ENCODE data around the gene NFKBIZ.

The NFKBIZ gene

DNA sequence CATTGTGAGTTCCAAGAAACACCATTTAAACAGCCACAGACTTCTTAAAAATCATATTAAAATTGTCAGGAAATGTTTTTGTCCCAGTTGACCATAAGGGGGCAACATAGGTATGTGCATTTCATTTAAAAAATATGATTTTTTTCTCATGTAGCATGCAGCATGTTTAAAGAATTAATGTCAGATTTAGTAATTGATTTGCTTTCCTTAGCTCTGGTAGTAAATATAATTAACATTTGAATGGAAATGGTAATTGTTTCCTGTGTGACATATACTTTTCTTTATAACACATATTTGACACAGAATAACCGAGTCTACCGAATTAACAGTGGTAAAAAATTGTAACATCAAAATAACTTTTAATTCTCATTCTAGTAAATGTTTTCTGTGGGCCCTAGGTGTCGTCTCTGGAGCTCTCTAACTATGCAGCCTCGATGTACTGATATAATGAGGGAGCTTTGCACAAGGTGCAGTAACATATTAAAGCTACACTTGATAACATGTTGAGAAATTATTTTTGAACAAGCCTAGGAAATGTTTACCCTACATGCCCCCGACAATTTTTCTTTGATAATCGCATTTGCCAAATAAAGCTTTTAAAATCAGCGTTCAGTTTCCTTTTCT lies 35.4 kb upstream of the NFKBIZ start:
- in situ Hi-C loops (cut with MboI; ENCODE audit: low sequenced_read_pairs, unreplicated experiment), result loop anchor here (5.0 kb wide), 1 partner anchor 718 kb away; no protein-coding TSS in a partner anchor

DNA sequence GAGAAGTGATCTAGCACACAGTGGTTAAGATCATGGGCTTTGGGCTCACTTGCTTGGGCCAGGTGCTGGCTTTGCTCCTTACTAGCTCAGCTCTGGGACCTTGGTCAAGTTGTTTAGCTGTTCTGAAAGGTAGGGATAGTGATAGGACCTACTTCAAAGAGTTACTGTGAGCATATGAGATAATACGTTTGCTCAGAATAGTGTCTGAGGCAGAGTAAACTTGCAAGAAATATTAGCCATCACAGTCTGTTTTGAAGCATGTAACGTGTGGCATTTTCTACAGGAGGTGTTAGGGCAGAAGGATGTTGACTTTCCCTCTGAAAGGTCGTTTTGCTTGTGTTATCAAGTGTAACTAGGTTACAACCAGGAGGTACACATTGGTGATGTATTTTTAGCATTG lies 34.5 kb upstream of the NFKBIZ start:
- in situ Hi-C loops (cut with MboI; ENCODE audit: low sequenced_read_pairs, unreplicated experiment), result loop anchor here (5.0 kb wide), 1 partner anchor 717 kb away; no protein-coding TSS in a partner anchor
- DNase-seq (ENCODE audit: low spot score), result no peak
- TF ChIP-seq, protein P1, sequence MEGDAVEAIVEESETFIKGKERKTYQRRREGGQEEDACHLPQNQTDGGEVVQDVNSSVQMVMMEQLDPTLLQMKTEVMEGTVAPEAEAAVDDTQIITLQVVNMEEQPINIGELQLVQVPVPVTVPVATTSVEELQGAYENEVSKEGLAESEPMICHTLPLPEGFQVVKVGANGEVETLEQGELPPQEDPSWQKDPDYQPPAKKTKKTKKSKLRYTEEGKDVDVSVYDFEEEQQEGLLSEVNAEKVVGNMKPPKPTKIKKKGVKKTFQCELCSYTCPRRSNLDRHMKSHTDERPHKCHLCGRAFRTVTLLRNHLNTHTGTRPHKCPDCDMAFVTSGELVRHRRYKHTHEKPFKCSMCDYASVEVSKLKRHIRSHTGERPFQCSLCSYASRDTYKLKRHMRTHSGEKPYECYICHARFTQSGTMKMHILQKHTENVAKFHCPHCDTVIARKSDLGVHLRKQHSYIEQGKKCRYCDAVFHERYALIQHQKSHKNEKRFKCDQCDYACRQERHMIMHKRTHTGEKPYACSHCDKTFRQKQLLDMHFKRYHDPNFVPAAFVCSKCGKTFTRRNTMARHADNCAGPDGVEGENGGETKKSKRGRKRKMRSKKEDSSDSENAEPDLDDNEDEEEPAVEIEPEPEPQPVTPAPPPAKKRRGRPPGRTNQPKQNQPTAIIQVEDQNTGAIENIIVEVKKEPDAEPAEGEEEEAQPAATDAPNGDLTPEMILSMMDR (IDR thresholded peaks at IDR 0.05; ENCODE audit: borderline replicate concordance, control extremely low read depth, extremely low read depth, insufficient read depth, missing control alignments), result no peak

More for the DNA sequence above, 35.4 kb upstream of the NFKBIZ start:
- no peak for DNase-seq (ENCODE audit: low spot score)
- TF ChIP-seq, protein P1 (IDR thresholded peaks at IDR 0.05; ENCODE audit: borderline replicate concordance, control extremely low read depth, extremely low read depth, insufficient read depth, missing control alignments), result peak; percentile 17

DNA sequence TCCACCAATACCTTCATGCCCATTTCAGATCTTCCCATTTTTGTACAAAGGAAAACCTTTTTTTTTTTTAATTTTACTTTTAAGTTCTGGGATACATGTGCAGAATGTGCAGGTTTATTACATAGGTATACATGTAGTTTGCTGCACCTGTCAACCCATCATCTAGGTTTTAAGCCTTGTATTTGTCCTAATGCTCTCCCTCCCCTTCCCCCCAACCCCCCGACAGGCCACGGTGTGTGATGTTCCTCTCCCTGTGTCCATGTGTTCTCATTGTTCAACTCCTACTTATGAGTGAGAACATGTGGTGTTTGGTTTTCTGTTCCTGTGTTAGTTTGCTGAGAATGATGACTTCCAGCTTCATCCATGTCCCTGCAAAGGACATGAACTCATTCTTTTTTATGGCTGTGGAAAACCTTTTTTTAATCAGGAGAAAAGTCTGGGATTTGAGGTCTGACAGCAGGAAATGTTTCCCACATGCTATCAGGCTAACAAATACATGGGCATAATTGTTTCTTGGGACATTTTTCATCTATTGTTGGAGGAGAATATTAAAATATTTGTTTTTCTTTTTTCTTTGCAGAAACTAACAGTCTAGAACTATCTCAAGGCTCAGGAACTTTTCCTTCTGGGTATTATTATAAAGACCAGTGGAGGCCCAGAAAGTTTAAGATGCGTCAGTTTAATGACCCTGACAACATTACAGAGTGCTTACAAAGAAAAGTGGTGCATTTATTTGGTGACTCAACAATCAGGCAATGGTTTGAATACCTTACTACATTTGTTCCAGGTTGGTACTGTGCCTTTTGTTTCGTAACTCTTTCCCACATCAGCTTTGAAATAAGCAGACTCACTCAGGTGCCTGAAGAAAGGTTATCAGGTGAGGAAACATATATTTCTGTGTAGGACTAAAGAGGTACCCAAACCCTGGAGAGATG lies 32.8 kb upstream of the NFKBIZ start:
- in situ Hi-C loops (cut with MboI; ENCODE audit: low sequenced_read_pairs, unreplicated experiment), result no loop called here
- TF ChIP-seq, protein P1 (IDR thresholded peaks at IDR 0.05; ENCODE audit: borderline replicate concordance, control extremely low read depth, extremely low read depth, insufficient read depth, missing control alignments), result no peak
- DNase-seq (ENCODE audit: low spot score), result no peak

DNA sequence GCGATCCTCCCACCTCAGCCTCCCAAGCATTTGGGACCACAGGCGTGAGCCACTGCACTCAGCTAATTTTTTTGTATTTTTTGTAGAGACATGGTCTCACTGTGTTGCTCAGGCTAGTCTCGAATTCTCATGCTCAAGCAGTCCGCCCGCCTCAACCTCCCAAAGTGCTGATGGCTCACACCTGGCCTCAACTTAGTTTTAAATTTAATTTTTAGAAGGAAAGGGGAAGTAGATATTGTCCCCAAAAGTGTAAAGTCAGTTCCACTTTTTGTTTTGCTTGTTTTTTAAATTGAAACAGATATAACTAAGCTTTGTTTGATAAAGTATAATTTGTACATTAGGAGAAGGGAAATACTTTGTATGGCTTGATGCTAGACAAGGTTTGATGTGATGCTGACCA lies 31.3 kb upstream of the NFKBIZ start:
- TF ChIP-seq, protein P1 (IDR thresholded peaks at IDR 0.05; ENCODE audit: borderline replicate concordance, control extremely low read depth, extremely low read depth, insufficient read depth, missing control alignments), result no peak
- in situ Hi-C loops (cut with MboI; ENCODE audit: low sequenced_read_pairs, unreplicated experiment), result no loop called here
- no peak for DNase-seq (ENCODE audit: low spot score)

DNA sequence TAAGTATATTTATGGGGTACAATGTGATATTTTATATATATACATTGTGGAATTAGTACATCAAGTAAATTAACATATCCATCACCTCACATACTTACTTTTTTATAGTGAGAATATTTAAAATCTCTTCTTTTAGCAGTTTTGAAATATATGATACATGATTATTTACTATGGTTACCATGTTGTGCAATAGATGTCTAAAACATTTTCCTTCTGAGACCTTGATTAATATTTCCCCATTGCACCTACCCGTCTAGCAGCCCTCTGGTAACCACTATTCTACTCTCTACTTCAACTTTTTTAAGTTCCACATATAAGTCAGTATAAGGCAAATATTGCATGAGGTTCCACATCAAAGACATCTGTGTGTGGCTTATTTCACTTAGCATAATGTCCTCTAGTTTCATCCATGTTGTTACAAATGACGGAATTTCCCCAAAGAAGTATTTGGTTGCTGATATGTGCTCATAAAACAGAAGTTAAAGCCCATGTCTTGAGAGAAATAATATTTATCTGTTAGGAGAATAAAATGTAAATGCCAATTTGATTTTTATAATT lies 29.6 kb upstream of the NFKBIZ start:
- TF ChIP-seq, protein P1 (IDR thresholded peaks at IDR 0.05; ENCODE audit: borderline replicate concordance, control extremely low read depth, extremely low read depth, insufficient read depth, missing control alignments), result no peak
- no peak for DNase-seq (ENCODE audit: low spot score)
- in situ Hi-C loops (cut with MboI; ENCODE audit: low sequenced_read_pairs, unreplicated experiment), result no loop called here

DNA sequence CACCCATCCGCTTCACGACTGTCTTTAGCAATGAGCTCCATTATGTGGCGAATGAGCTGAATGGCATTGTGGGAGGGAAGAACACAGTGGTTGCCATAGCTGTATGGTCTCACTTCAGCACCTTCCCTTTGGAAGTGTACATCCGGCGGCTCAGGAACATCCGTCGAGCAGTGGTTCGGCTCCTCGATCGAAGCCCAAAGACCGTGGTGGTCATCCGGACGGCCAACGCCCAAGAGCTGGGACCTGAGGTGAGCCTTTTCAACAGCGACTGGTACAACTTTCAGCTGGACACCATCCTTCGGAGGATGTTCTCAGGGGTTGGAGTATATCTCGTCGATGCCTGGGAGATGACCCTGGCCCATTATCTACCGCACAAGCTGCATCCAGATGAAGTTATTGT lies 27.8 kb upstream of the NFKBIZ start:
- TF ChIP-seq, protein P1 (IDR thresholded peaks at IDR 0.05; ENCODE audit: borderline replicate concordance, control extremely low read depth, extremely low read depth, insufficient read depth, missing control alignments), result no peak
- DNase-seq (ENCODE audit: low spot score), result no peak
- in situ Hi-C loops (cut with MboI; ENCODE audit: low sequenced_read_pairs, unreplicated experiment), result no loop called here

Measured in GM13976 (cell line).